Hepatocyte (in vitro differentiated cells): Measurements from ENCODE around the gene SLC38A2. TPM values are rescaled to one million over a fixed set of nuclear protein-coding genes. Genes with fewer than 3 reads are reported as not detected.

Source experiments
- DNase-seq: peaks from one replicate; pipeline ENCODE4 v3.0.0-alpha.2; 2016; ENCODE audit warnings: low spot score
- H2AFZ ChIP-seq: fragments of 200-600 bp; sonication (generic); 2 replicates; pipeline ENCODE4 v1.6.0; 2016; ENCODE audit warnings: antibody characterized with exemption, mild to moderate bottlenecking
- H3K27ac ChIP-seq: fragments of 200-600 bp; sonication (generic); 2 replicates; pipeline ENCODE4 v1.5.1; 2016; ENCODE audit warnings: mild to moderate bottlenecking
- H3K27me3 ChIP-seq: fragments of 200-600 bp; sonication (generic); 2 replicates; pipeline ENCODE4 v1.6.1; 2016
- H3K36me3 ChIP-seq: fragments of 200-600 bp; sonication (generic); replicated peaks from 2 replicates; pipeline ENCODE4 v1.5.1; 2016; ENCODE audit warnings: low read depth; ENCODE audit not compliant: insufficient read depth
- H3K4me1 ChIP-seq: fragments of 200-600 bp; sonication (generic); 2 replicates; pipeline ENCODE4 v1.5.1; 2016; ENCODE audit warnings: mild to moderate bottlenecking, moderate library complexity; ENCODE audit not compliant: insufficient read depth
- H3K4me2 ChIP-seq: fragments of 200-600 bp; sonication (generic); 2 replicates; pipeline ENCODE4 v1.6.0; 2016
- H3K4me3 ChIP-seq: fragments of 200-600 bp; sonication (generic); 2 replicates; pipeline ENCODE4 v1.5.1; 2016; ENCODE audit warnings: mild to moderate bottlenecking
- H3K79me2 ChIP-seq: fragments of 200-600 bp; sonication (generic); 2 replicates; pipeline ENCODE4 v1.6.0; 2017; ENCODE audit warnings: mild to moderate bottlenecking
- H3K9me2 ChIP-seq: fragments of 200-600 bp; sonication (generic); replicated peaks from 2 replicates; pipeline ENCODE4 v1.6.0; 2017; ENCODE audit warnings: mild to moderate bottlenecking; ENCODE audit not compliant: insufficient read depth
- H3K9me3 ChIP-seq: fragments of 200-600 bp; sonication (generic); 2 replicates; pipeline ENCODE4 v1.5.1; 2016; ENCODE audit warnings: low read depth, mild to moderate bottlenecking
- H4K20me1 ChIP-seq: fragments of 200-600 bp; sonication (generic); 2 replicates; pipeline ENCODE4 v1.6.0; 2016; ENCODE audit warnings: mild to moderate bottlenecking; ENCODE audit not compliant: insufficient read depth, poor library complexity, severe bottlenecking
- EZH2 ChIP-seq: fragments of 200-600 bp; sonication (generic); IDR thresholded peaks from 2 replicates; pipeline ENCODE4 v1.6.1; 2016; ENCODE audit warnings: antibody characterized with exemption, mild to moderate bottlenecking, borderline replicate concordance
- EZH2phosphoT487 ChIP-seq: fragments of 200-600 bp; sonication (generic); IDR thresholded peaks from one replicate; pipeline ENCODE4 v1.6.1; 2018; ENCODE audit warnings: antibody characterized with exemption, mild to moderate bottlenecking, low read depth, moderate library complexity; ENCODE audit not compliant: unreplicated experiment, severe bottlenecking
- WGBS: methylation state at CpG from one replicate; pipeline ENCODE4 v1.1.6; 2016; ENCODE audit warnings: low lambda C conversion rate; ENCODE audit errors: missing lambda C conversion rate; 5-methylcytosine and 5-hydroxymethylcytosine counted together
- polyA plus RNA-seq: library from polyadenylated mRNA; unstranded; fragments of >200 nt; fragmentation: Nextera tagmentation; extraction: Ambion mirVana; gene quantifications from 2 replicates; pipeline ENCODE4 v1.2.1, GENCODE V29; 2016
- total RNA-seq: library from RNA; depleted of rRNA; stranded (reverse); fragments of >200 nt; gene quantifications from 2 replicates; pipeline ENCODE4 v1.2.3, GENCODE V29; 2014
- TF ChIP-seq, protein P1 (sequence below): fragments of 200-600 bp; sonication (generic); IDR thresholded peaks from 2 replicates; pipeline ENCODE4 v1.5.1; 2016; ENCODE audit warnings: antibody characterized with exemption, mild to moderate bottlenecking; ENCODE audit not compliant: poor library complexity

SLC38A2 gene
- total and polyA plus RNA-seq, 2 experiments from 2014 or later = 139 to 373 TPM

- no peak overlapping the region for H3K4me3 ChIP-seq
- no peaks in the 10 kb centered on the region for H3K9me2 ChIP-seq
- peaks cover 78% of the 10 kb centered on the region for H4K20me1 ChIP-seq
- no peaks in the 10 kb centered on the region for H3K27me3 ChIP-seq
- TF ChIP-seq EZH2 (no peak), EZH2phosphoT487 (no peak)
- TF ChIP-seq, protein P1, sequence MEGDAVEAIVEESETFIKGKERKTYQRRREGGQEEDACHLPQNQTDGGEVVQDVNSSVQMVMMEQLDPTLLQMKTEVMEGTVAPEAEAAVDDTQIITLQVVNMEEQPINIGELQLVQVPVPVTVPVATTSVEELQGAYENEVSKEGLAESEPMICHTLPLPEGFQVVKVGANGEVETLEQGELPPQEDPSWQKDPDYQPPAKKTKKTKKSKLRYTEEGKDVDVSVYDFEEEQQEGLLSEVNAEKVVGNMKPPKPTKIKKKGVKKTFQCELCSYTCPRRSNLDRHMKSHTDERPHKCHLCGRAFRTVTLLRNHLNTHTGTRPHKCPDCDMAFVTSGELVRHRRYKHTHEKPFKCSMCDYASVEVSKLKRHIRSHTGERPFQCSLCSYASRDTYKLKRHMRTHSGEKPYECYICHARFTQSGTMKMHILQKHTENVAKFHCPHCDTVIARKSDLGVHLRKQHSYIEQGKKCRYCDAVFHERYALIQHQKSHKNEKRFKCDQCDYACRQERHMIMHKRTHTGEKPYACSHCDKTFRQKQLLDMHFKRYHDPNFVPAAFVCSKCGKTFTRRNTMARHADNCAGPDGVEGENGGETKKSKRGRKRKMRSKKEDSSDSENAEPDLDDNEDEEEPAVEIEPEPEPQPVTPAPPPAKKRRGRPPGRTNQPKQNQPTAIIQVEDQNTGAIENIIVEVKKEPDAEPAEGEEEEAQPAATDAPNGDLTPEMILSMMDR = no peak
- no peak overlapping the region for H2AFZ ChIP-seq
- DNase-seq = no peak
- peaks cover 21% of the 10 kb centered on the region for H3K79me2 ChIP-seq
- no peaks in the 10 kb centered on the region for H3K9me3 ChIP-seq
- WGBS = 96% methylated on average over 2 of the region's 2 CpGs
- H3K4me1 ChIP-seq = peaks cover 18% of the 10 kb centered on the region
- no peak overlapping the region for H3K4me2 ChIP-seq
- H3K36me3 ChIP-seq = peaks cover 23% of the 10 kb centered on the region
- H3K27ac ChIP-seq = no peak overlapping the region
Observed at GRCh38 chr12:46360908-46361666, 11.5 kb downstream of the SLC38A2 start.

GRCh38 chr12:46360370-46360769, 12.2 kb downstream of the SLC38A2 start:
- WGBS = 94% methylated on average over 1 of the region's 1 CpG
- no peak for DNase-seq
- Histone ChIP-seq H3K4me3 (no peak overlapping the region), H4K20me1 (peaks cover 71% of the 10 kb centered on the region), H3K27me3 (no peaks in the 10 kb centered on the region), H3K27ac (no peak overlapping the region), H3K9me2 (no peaks in the 10 kb centered on the region), H3K9me3 (no peaks in the 10 kb centered on the region), H2AFZ (no peak overlapping the region), H3K36me3 (peaks cover 17% of the 10 kb centered on the region), H3K4me2 (no peak overlapping the region), H3K79me2 (peaks cover 14% of the 10 kb centered on the region), H3K4me1 (peaks cover 11% of the 10 kb centered on the region)
- TF ChIP-seq, protein P1 = no peak
- TF ChIP-seq EZH2phosphoT487 (no peak), EZH2 (no peak)

GRCh38 chr12:46359667-46360280, 12.8 kb downstream of the SLC38A2 start:
- 96% methylated on average over 4 of the region's 4 CpGs for WGBS
- no peaks in the 10 kb centered on the region for H3K9me2 ChIP-seq
- H3K79me2 ChIP-seq = peaks cover 9% of the 10 kb centered on the region
- H3K9me3 ChIP-seq = no peaks in the 10 kb centered on the region
- H4K20me1 ChIP-seq = peaks cover 65% of the 10 kb centered on the region
- TF ChIP-seq EZH2phosphoT487 (no peak), EZH2 (no peak)
- TF ChIP-seq, protein P1 = no peak
- H3K27ac ChIP-seq = no peak overlapping the region
- no peak for DNase-seq
- peaks cover 14% of the 10 kb centered on the region for H3K36me3 ChIP-seq
- no peak overlapping the region for H3K4me3 ChIP-seq
- H3K27me3 ChIP-seq = no peaks in the 10 kb centered on the region
- no peak overlapping the region for H3K4me2 ChIP-seq
- H2AFZ ChIP-seq = no peak overlapping the region
- H3K4me1 ChIP-seq = peaks cover 5% of the 10 kb centered on the region
